ENCODE results near the gene SEMA5B. TPM values are rescaled to one million over a fixed set of nuclear protein-coding genes. Genes with fewer than 3 reads are reported as not detected.

SEMA5B gene
- total RNA-seq, 1 donor from 2014 or later, result 4.2 TPM

- Mint-ChIP-seq H3K36me3 (ENCODE audit: insufficient read depth) (peaks cover 2% of the 10 kb centered on the region), H3K4me3 (ENCODE audit: low read depth) (no peak overlapping the region), H3K27me3 (no peaks in the 10 kb centered on the region), H3K27ac (no peak overlapping the region), H3K4me1 (ENCODE audit: low read depth) (peaks cover 14% of the 10 kb centered on the region), H3K9me3 (ENCODE audit: low read depth) (no peaks in the 10 kb centered on the region)
- DNase-seq (ENCODE audit: low spot score, unreplicated experiment), result no peak
- TF ChIP-seq, protein P1, sequence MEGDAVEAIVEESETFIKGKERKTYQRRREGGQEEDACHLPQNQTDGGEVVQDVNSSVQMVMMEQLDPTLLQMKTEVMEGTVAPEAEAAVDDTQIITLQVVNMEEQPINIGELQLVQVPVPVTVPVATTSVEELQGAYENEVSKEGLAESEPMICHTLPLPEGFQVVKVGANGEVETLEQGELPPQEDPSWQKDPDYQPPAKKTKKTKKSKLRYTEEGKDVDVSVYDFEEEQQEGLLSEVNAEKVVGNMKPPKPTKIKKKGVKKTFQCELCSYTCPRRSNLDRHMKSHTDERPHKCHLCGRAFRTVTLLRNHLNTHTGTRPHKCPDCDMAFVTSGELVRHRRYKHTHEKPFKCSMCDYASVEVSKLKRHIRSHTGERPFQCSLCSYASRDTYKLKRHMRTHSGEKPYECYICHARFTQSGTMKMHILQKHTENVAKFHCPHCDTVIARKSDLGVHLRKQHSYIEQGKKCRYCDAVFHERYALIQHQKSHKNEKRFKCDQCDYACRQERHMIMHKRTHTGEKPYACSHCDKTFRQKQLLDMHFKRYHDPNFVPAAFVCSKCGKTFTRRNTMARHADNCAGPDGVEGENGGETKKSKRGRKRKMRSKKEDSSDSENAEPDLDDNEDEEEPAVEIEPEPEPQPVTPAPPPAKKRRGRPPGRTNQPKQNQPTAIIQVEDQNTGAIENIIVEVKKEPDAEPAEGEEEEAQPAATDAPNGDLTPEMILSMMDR (IDR thresholded peaks at IDR 0.05; ENCODE audit: unreplicated experiment), result no peak
These were observed 141.3 kb downstream of the SEMA5B start for GRCh38 chr3:122886251-122886650.

- Mint-ChIP-seq H3K4me3 (ENCODE audit: low read depth) (no peak overlapping the region), H3K9me3 (ENCODE audit: low read depth) (no peaks in the 10 kb centered on the region)
These were observed 145.1 kb downstream of the SEMA5B start for GRCh38 chr3:122882361-122882947.

DNA sequence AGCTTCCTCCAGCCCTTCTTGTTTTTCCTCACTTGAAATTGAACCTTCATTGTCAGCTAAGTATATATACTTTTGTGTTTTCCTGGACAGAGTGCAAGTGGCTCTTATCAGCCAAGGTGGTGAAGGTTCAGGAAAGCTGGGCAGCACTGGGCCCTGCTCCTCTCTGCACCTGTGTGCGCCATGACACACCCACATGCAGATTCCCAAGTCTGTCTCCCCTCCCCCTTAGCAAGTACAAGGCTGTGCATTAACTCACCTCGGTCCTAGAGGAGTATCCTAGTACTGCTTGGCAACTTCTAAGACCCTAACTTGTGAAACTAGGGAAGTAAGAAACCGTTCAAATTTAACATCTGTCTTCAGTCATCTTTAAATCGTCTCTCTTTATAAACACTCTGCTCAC, 146.9 kb downstream of the SEMA5B start:
- Mint-ChIP-seq H3K27me3 (no peaks in the 10 kb centered on the region), H3K27ac (no peak overlapping the region), H3K9me3 (ENCODE audit: low read depth) (no peaks in the 10 kb centered on the region), H3K4me1 (ENCODE audit: low read depth) (peaks cover 4% of the 10 kb centered on the region), H3K4me3 (ENCODE audit: low read depth) (no peak overlapping the region), H3K36me3 (ENCODE audit: insufficient read depth) (peaks cover 3% of the 10 kb centered on the region)
- no peak for DNase-seq (ENCODE audit: low spot score, unreplicated experiment)
- TF ChIP-seq, protein P1 (IDR thresholded peaks at IDR 0.05; ENCODE audit: unreplicated experiment), result peak; percentile 12

More at GRCh38 chr3:122882361-122882947, 145.1 kb downstream of the SEMA5B start:
- TF ChIP-seq, protein P1 (IDR thresholded peaks at IDR 0.05; ENCODE audit: unreplicated experiment), result no peak
- H3K4me1 Mint-ChIP-seq (ENCODE audit: low read depth), result peaks cover 4% of the 10 kb centered on the region
- no peak for DNase-seq (ENCODE audit: low spot score, unreplicated experiment)
- H3K27ac Mint-ChIP-seq, result no peak overlapping the region
- H3K36me3 Mint-ChIP-seq (ENCODE audit: insufficient read depth), result peaks cover 3% of the 10 kb centered on the region
- no peaks in the 10 kb centered on the region for H3K27me3 Mint-ChIP-seq

DNA sequence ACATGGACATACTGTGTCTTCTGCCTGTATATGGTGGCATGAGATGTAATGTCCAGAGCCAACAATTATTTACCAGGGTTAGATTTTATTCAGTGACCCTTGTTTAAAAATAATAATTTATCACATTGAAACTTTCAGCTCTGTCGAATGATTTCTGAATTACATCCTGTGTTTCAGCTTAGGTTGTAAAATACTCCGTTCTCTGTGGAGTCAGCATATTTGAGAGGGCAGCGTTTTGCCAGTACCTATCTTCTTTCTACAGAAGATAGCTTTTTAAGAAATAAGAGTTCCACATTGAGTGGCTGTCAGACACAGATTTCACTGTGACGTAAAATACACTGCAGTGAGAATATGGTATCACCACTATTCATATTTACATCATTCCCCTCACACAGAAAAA, 147.4 kb downstream of the SEMA5B start:
- Mint-ChIP-seq H3K9me3 (ENCODE audit: low read depth) (no peaks in the 10 kb centered on the region), H3K4me1 (ENCODE audit: low read depth) (peaks cover 4% of the 10 kb centered on the region), H3K27me3 (no peaks in the 10 kb centered on the region), H3K27ac (no peak overlapping the region), H3K36me3 (ENCODE audit: insufficient read depth) (peaks cover 3% of the 10 kb centered on the region), H3K4me3 (ENCODE audit: low read depth) (no peak overlapping the region)
- no peak for DNase-seq (ENCODE audit: low spot score, unreplicated experiment)
- TF ChIP-seq, protein P1 (IDR thresholded peaks at IDR 0.05; ENCODE audit: unreplicated experiment), result no peak

GRCh38 chr3:122875547-122876127, 151.9 kb downstream of the SEMA5B start:
- TF ChIP-seq, protein P1 (IDR thresholded peaks at IDR 0.05; ENCODE audit: unreplicated experiment), result no peak
- H3K27me3 Mint-ChIP-seq, result no peaks in the 10 kb centered on the region
- no peaks in the 10 kb centered on the region for H3K9me3 Mint-ChIP-seq (ENCODE audit: low read depth)
- no peaks in the 10 kb centered on the region for H3K36me3 Mint-ChIP-seq (ENCODE audit: insufficient read depth)
- no peak for DNase-seq (ENCODE audit: low spot score, unreplicated experiment)
- H3K4me3 Mint-ChIP-seq (ENCODE audit: low read depth), result no peak overlapping the region
- H3K4me1 Mint-ChIP-seq (ENCODE audit: low read depth), result peaks cover 2% of the 10 kb centered on the region
- H3K27ac Mint-ChIP-seq, result no peak overlapping the region
